OCI-LY7 (cell line): ENCODE results near the gene CAPN5. TPM values are rescaled to one million over a fixed set of nuclear protein-coding genes. Genes with fewer than 3 reads are reported as not detected.

Source experiments
- BruUV-seq: library from RNA; stranded (reverse); fragments of 400-500 nt; replicated peaks from 2 replicates; lab custom pipeline; 2021; lab: Mats Ljungman, UMichigan
- CTCF ChIA-PET: fragments of 300-600 bp; sonication (Branson Sonifier 250); formaldehyde crosslinking; loops from one replicate; lab custom pipeline; 2022; ENCODE audit warnings: antibody characterized with exemption; ENCODE audit not compliant: unreplicated experiment; lab: Charles Lee
- POLR2A ChIA-PET: fragments of 300-600 bp; sonication (Branson Sonifier 250); formaldehyde crosslinking; loops from one replicate; lab custom pipeline; 2022; ENCODE audit warnings: antibody characterized with exemption; lab: Charles Lee
- DNase-seq: peaks from one replicate; pipeline ENCODE4 v3.0.0-alpha.2; 2015; ENCODE audit warnings: low spot score
- H2AFZ ChIP-seq: fragments of 200-600 bp; sonication (generic), shearing (Covaris generic); 2 replicates; pipeline ENCODE4 v1.6.1; 2014; ENCODE audit warnings: mild to moderate bottlenecking, antibody characterized with exemption, low read length, moderate library complexity
- H3K27ac ChIP-seq: fragments of 200-600 bp; sonication (generic); 2 replicates; pipeline ENCODE4 v1.5.1; 2014; ENCODE audit warnings: mixed run types, low read depth, mild to moderate bottlenecking, moderate library complexity, low read length, inconsistent platforms; ENCODE audit not compliant: poor library complexity, severe bottlenecking
- H3K36me3 ChIP-seq: fragments of 200-600 bp; sonication (generic); 2 replicates; pipeline ENCODE4 v1.6.1; 2014; ENCODE audit warnings: mild to moderate bottlenecking, antibody characterized with exemption, low read length, moderate library complexity, mixed read lengths; ENCODE audit not compliant: insufficient read depth
- H3K4me1 ChIP-seq: fragments of 200-600 bp; sonication (generic); 2 replicates; pipeline ENCODE4 v1.5.1; 2014; ENCODE audit warnings: mild to moderate bottlenecking, low read length; ENCODE audit not compliant: insufficient read depth, poor library complexity, severe bottlenecking
- H3K4me2 ChIP-seq: fragments of 200-600 bp; sonication (generic); 2 replicates; pipeline ENCODE4 v1.6.1; 2014; ENCODE audit warnings: mild to moderate bottlenecking, low read length
- H3K4me3 ChIP-seq: fragments of 200-600 bp; sonication (generic); 2 replicates; pipeline ENCODE4 v1.5.1; 2014; ENCODE audit warnings: mild to moderate bottlenecking, low read depth, low read length; ENCODE audit not compliant: poor library complexity, severe bottlenecking
- H3K79me2 ChIP-seq: fragments of 200-600 bp; sonication (generic); 2 replicates; pipeline ENCODE4 v1.6.1; 2016; ENCODE audit warnings: low read depth, mild to moderate bottlenecking, low read length, moderate library complexity, mixed read lengths; ENCODE audit not compliant: insufficient read depth
- H3K9me2 ChIP-seq: fragments of 200-600 bp; sonication (generic); 2 replicates; pipeline ENCODE4 v1.6.1; 2016; ENCODE audit warnings: mild to moderate bottlenecking, low read length, mixed read lengths; ENCODE audit not compliant: insufficient read depth
- H3K9me3 ChIP-seq: fragments of 200-600 bp; sonication (generic); 2 replicates; pipeline ENCODE4 v1.6.1; 2014; ENCODE audit warnings: mild to moderate bottlenecking, mixed run types, low read length, mixed read lengths
- H4K20me1 ChIP-seq: fragments of 200-600 bp; sonication (generic); 2 replicates; pipeline ENCODE4 v1.6.1; 2014; ENCODE audit warnings: mild to moderate bottlenecking, antibody characterized with exemption, low read length, moderate library complexity, mixed read lengths; ENCODE audit not compliant: insufficient read depth
- CTCF ChIP-seq: fragments of 200-600 bp; sonication (generic); conservative IDR thresholded peaks from 2 replicates; pipeline ENCODE4 v1.5.1; 2014; ENCODE audit warnings: mild to moderate bottlenecking, antibody characterized with exemption, low read length, moderate library complexity, mixed read lengths
- EZH2phosphoT487 ChIP-seq: fragments of 200-600 bp; sonication (generic); IDR thresholded peaks from 2 replicates; pipeline ENCODE4 v1.6.1; 2018; ENCODE audit warnings: low read depth, borderline replicate concordance, mild to moderate bottlenecking, mixed run types, antibody characterized with exemption, low read length, moderate library complexity, mixed read lengths
- intact Hi-C: fragments of 100-400 bp; cut with micrococcal nuclease; formaldehyde crosslinking; loops from one replicate; pipeline ENCODE4 v1.10.0; 2022; ENCODE audit not compliant: unreplicated experiment
- total RNA-seq, 2 experiments: library from RNA; depleted of rRNA in 1 of 2; stranded (reverse); fragments of >200 nt in 1 of 2; shearing (Covaris generic) in 1 of 2; gene quantifications; 2 replicates each; pipeline ENCODE4 v1.2.3, GENCODE V29; 2014 to 2022

The CAPN5 gene
- total RNA-seq, 2 experiments from 2014 or later: 1.4 to 1.5 TPM

GRCh38 chr11:77049026-77049425, 17.7 kb upstream of the CAPN5 start:
- DNase-seq: no peak
- TF ChIP-seq EZH2phosphoT487 (no peak), CTCF (no peak)
- H3K4me1 ChIP-seq: peaks cover 6% of the 10 kb centered on the region
- H2AFZ ChIP-seq: no peak overlapping the region
- POLR2A ChIA-PET: no interaction called here
- H3K4me2 ChIP-seq: no peak overlapping the region
- no TSS peak for BruUV-seq
- no peak overlapping the region for H3K27ac ChIP-seq
- H4K20me1 ChIP-seq: no peaks in the 10 kb centered on the region
- no peak overlapping the region for H3K4me3 ChIP-seq
- H3K9me3 ChIP-seq: no peaks in the 10 kb centered on the region
- no peaks in the 10 kb centered on the region for H3K36me3 ChIP-seq
- intact Hi-C loops: no loop called here
- no peaks in the 10 kb centered on the region for H3K79me2 ChIP-seq
- H3K9me2 ChIP-seq: no peaks in the 10 kb centered on the region
- CTCF ChIA-PET: no interaction called here

GRCh38 chr11:77051511-77051910, 15.3 kb upstream of the CAPN5 start:
- Histone ChIP-seq H3K4me2 (no peak overlapping the region), H2AFZ (no peak overlapping the region), H3K36me3 (no peaks in the 10 kb centered on the region), H3K9me2 (no peaks in the 10 kb centered on the region), H3K27ac (no peak overlapping the region), H3K9me3 (no peaks in the 10 kb centered on the region), H3K4me3 (no peak overlapping the region), H3K4me1 (peaks cover 6% of the 10 kb centered on the region), H4K20me1 (no peaks in the 10 kb centered on the region), H3K79me2 (no peaks in the 10 kb centered on the region)
- ChIA-PET CTCF (no interaction called here), POLR2A (no interaction called here)
- no TSS peak for BruUV-seq
- TF ChIP-seq EZH2phosphoT487: no peak
- no peak for TF ChIP-seq CTCF
- intact Hi-C loops: no loop called here
- DNase-seq: no peak

GRCh38 chr11:77052518-77052917, 14.3 kb upstream of the CAPN5 start:
- Histone ChIP-seq H3K9me3 (no peaks in the 10 kb centered on the region), H2AFZ (no peak overlapping the region), H3K4me1 (no peaks in the 10 kb centered on the region), H3K79me2 (no peaks in the 10 kb centered on the region), H3K4me2 (no peak overlapping the region), H3K4me3 (no peak overlapping the region), H3K9me2 (no peaks in the 10 kb centered on the region), H4K20me1 (no peaks in the 10 kb centered on the region), H3K36me3 (no peaks in the 10 kb centered on the region), H3K27ac (no peak overlapping the region)
- POLR2A ChIA-PET: no interaction called here
- DNase-seq: no peak
- CTCF ChIA-PET: no interaction called here
- BruUV-seq: no TSS peak
- TF ChIP-seq EZH2phosphoT487 (no peak), CTCF (no peak)
- intact Hi-C loops: no loop called here
